ENCODE measurements around the gene ABCB11.

DNA sequence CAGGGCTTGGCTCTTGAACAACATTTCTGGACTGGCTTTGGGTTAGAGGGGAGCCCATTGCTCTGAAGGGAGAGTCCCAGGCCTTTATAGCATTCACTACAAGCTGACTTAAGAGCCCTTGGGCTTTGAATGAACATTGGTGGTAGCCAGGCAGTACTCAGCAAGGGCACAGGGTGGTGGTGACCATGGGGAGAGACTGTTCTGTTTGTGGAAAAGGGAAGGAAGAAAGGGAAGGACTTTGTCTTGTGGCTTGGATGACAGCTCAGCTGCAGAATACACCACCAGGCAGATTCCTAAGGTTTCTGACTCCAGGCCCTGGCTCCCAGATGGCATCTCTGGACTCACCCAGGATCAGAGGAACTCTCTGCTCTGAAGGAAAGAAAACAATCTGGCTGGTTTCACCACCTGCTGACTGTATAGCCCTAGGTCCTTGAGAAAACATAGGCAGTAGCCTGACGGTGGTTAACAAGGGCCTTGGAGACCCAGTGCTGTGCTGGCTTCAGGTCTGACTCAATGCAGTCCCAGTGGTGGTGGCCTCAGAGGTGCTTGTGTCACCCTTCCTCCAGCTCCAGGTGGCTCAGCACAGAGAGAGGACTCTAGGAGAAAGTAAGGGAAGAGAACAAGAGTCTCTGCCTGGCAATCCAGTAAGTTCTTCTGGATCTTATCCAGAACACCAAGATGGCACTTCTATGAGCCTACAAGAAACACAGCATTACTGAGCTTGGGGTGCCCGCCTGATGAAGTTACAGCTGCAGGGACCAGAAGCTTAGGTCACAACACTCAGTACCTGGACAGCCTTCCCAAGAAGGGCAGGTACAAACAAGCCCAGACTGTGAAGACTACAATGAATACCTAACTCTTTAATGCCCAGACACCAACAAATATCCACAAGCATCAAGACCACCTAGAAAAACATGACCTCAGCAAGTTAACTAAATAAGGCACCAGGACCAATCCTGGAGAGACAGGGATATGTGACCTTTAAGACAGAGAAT is 16.4 kb upstream of the ABCB11 start:
- TF ChIP-seq, protein P1, sequence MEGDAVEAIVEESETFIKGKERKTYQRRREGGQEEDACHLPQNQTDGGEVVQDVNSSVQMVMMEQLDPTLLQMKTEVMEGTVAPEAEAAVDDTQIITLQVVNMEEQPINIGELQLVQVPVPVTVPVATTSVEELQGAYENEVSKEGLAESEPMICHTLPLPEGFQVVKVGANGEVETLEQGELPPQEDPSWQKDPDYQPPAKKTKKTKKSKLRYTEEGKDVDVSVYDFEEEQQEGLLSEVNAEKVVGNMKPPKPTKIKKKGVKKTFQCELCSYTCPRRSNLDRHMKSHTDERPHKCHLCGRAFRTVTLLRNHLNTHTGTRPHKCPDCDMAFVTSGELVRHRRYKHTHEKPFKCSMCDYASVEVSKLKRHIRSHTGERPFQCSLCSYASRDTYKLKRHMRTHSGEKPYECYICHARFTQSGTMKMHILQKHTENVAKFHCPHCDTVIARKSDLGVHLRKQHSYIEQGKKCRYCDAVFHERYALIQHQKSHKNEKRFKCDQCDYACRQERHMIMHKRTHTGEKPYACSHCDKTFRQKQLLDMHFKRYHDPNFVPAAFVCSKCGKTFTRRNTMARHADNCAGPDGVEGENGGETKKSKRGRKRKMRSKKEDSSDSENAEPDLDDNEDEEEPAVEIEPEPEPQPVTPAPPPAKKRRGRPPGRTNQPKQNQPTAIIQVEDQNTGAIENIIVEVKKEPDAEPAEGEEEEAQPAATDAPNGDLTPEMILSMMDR (IDR thresholded peaks at IDR 0.05) = no peak
- TF ChIP-seq POLR2AphosphoS5 (IDR thresholded peaks at IDR 0.05) (no peak), POLR2A (IDR thresholded peaks at IDR 0.05; ENCODE audit: low read depth) (no peak)
